GM10266 (cell line): ENCODE measurements around the gene DIP2A.
"Not testable (repeated sequence)": the region's sequence is repeated elsewhere in the genome, so short reads cannot be mapped to it uniquely, and the experiment has no call there.

Experiments
- DNase-seq: peaks from one replicate; pipeline ENCODE4 v3.0.0; 2012; ENCODE audit errors: extremely low spot score
- CTCF ChIP-seq: IDR thresholded peaks from 2 replicates; pipeline ENCODE4 v1.5.1; 2012; ENCODE audit warnings: mild to moderate bottlenecking, low read depth; ENCODE audit not compliant: control insufficient read depth, insufficient read depth; ENCODE audit errors: missing control alignments

Gene DIP2A

GRCh38 chr21:46431884-46432488, 26.7 kb upstream of the DIP2A start:
- no peak for DNase-seq

GRCh38 chr21:46433116-46433515, 25.6 kb upstream of the DIP2A start:
- DNase-seq, result not testable (repeated sequence)

More at GRCh38 chr21:46431884-46432488, 26.7 kb upstream of the DIP2A start:
- TF ChIP-seq CTCF, result no peak

- no peak for TF ChIP-seq CTCF
- no peak for DNase-seq
These were observed 24.3 kb upstream of the DIP2A start for GRCh38 chr21:46434322-46434958.

GRCh38 chr21:46435786-46436227, 22.9 kb upstream of the DIP2A start:
- DNase-seq, result no peak
- no peak for TF ChIP-seq CTCF

- DNase-seq, result no peak
- TF ChIP-seq CTCF, result no peak
These were observed 22.1 kb upstream of the DIP2A start for GRCh38 chr21:46436621-46437020.

DNA sequence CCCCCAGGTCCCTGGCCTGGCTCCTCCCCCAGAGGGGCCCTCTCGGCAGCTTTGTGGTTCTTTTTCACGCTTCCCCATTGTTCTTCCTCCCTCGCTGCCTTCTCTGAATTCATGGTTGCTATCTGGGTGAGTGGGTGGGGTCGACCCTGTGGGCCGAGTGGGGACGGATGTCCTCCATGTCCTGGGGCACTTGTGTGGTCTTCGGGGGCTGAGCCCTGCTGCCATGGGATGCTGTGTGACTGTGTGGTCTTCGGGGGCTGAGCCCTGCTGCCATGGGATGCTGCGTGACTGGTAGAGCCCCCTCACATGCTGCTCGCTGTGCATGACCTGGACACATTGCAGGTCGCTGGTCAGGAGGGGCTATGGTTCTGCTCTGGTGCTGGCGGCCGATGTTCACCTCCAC, 21.6 kb upstream of the DIP2A start:
- no peak for TF ChIP-seq CTCF
- no peak for DNase-seq

DNA sequence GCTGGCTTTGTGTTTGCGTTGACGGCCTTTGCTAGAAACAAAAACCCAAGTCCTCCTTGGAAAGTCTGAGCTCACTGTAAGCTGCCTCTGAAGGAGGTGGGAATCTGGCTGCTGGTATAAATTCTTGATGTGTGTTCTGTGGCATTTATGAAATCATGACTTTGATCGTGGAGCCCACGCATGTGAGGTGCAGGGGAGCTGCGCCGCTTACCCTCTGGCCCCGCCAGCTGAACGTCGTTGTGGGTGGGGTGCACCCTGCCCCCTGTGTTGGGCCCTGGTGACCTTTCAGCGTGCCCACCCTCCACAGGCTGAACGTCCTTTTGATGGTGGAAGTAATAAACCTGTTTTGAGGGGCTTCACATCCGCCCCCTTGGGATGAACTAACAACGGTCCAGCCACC, 21.2 kb upstream of the DIP2A start:
- no peak for TF ChIP-seq CTCF
- no peak for DNase-seq
